RWPE2 (cell line): ENCODE results near the gene UBE3B.
"Not testable (repeated sequence)": the region's sequence is repeated elsewhere in the genome, so short reads cannot be mapped to it uniquely, and the experiment has no call there.

ENCODE experiments used
- ATAC-seq: fragments of 200-7000 bp; cut with Tn5 transposase; 3 replicates; pipeline ENCODE4 v1.9.1; 2021; ENCODE audit warnings: low read depth
- DNase-seq: peaks from one replicate; pipeline ENCODE4 v3.0.0-alpha.2; 2020; ENCODE audit warnings: low spot score
- H3K27ac ChIP-seq: fragments of 450-650 bp; 2 replicates; pipeline ENCODE4 v1.5.1; 2017; ENCODE audit warnings: mild to moderate bottlenecking; ENCODE audit not compliant: poor library complexity, severe bottlenecking
- H3K27me3 ChIP-seq: fragments of 250-450 bp; sonication (Bioruptor Pico); 2 replicates; pipeline ENCODE4 v1.5.1; 2021; ENCODE audit warnings: mild to moderate bottlenecking, moderate library complexity; ENCODE audit not compliant: insufficient read depth, poor library complexity, severe bottlenecking
- H3K36me3 ChIP-seq: fragments of 250-450 bp; sonication (Bioruptor Pico); 2 replicates; pipeline ENCODE4 v1.5.1; 2020; ENCODE audit warnings: low read depth, mild to moderate bottlenecking, moderate library complexity
- H3K4me1 ChIP-seq: fragments of 250-450 bp; sonication (Bioruptor Pico); 2 replicates; pipeline ENCODE4 v1.5.1; 2021; ENCODE audit warnings: mild to moderate bottlenecking, moderate library complexity; ENCODE audit not compliant: insufficient read depth, poor library complexity, severe bottlenecking
- H3K4me3 ChIP-seq: fragments of 250-450 bp; sonication (Bioruptor Pico); 2 replicates; pipeline ENCODE4 v1.5.1; 2021; ENCODE audit warnings: mild to moderate bottlenecking, moderate library complexity; ENCODE audit not compliant: severe bottlenecking
- H3K9me3 ChIP-seq: fragments of 250-450 bp; sonication (Bioruptor Pico); 2 replicates; pipeline ENCODE4 v1.5.1; 2021; ENCODE audit warnings: mild to moderate bottlenecking, moderate library complexity; ENCODE audit not compliant: severe bottlenecking
- CTCF ChIP-seq: fragments of 450-650 bp; IDR thresholded peaks from one replicate; pipeline ENCODE4 v1.5.1; 2017; ENCODE audit warnings: mild to moderate bottlenecking, moderate library complexity; ENCODE audit not compliant: poor library complexity, severe bottlenecking

Gene UBE3B

GRCh38 chr12:109439181-109439580, 38.3 kb upstream of the UBE3B start:
- H3K27ac ChIP-seq: no peak overlapping the region

GRCh38 chr12:109439951-109440350, 37.5 kb upstream of the UBE3B start:
- not testable (repeated sequence) for H3K9me3 ChIP-seq, H3K36me3 ChIP-seq, H3K27me3 ChIP-seq, H3K4me1 ChIP-seq, DNase-seq, H3K27ac ChIP-seq, H3K4me3 ChIP-seq, ATAC-seq

More at GRCh38 chr12:109439181-109439580, 38.3 kb upstream of the UBE3B start:
- Histone ChIP-seq H3K9me3 (no peaks in the 10 kb centered on the region), H3K4me1 (no peaks in the 10 kb centered on the region), H3K4me3 (no peak overlapping the region), H3K27me3 (no peaks in the 10 kb centered on the region), H3K36me3 (no peaks in the 10 kb centered on the region)
- TF ChIP-seq CTCF: no peak
- DNase-seq (no peak), ATAC-seq (no peak)

GRCh38 chr12:109440851-109441490, 36.5 kb upstream of the UBE3B start:
- H3K27me3 ChIP-seq: no peaks in the 10 kb centered on the region
- H3K36me3 ChIP-seq: peaks cover 8% of the 10 kb centered on the region
- H3K4me3 ChIP-seq: no peak overlapping the region
- no peak for TF ChIP-seq CTCF
- H3K9me3 ChIP-seq: no peaks in the 10 kb centered on the region
- H3K27ac ChIP-seq: no peak overlapping the region
- no peak for DNase-seq
- H3K4me1 ChIP-seq: no peaks in the 10 kb centered on the region
- no peak for ATAC-seq

- ATAC-seq: no peak; the same call in 2 of the 3 replicates
- Histone ChIP-seq H3K27me3 (no peaks in the 10 kb centered on the region), H3K4me3 (no peak overlapping the region), H3K36me3 (peaks cover 32% of the 10 kb centered on the region), H3K9me3 (no peaks in the 10 kb centered on the region), H3K4me1 (no peaks in the 10 kb centered on the region), H3K27ac (no peak overlapping the region)
- no peak for TF ChIP-seq CTCF
- DNase-seq: no peak
Observed at GRCh38 chr12:109443794-109444193, 33.6 kb upstream of the UBE3B start.

GRCh38 chr12:109444259-109444658, 33.2 kb upstream of the UBE3B start:
- Histone ChIP-seq H3K4me3 (no peak overlapping the region), H3K4me1 (no peaks in the 10 kb centered on the region), H3K9me3 (no peaks in the 10 kb centered on the region), H3K27ac (no peak overlapping the region), H3K36me3 (peaks cover 36% of the 10 kb centered on the region), H3K27me3 (no peaks in the 10 kb centered on the region)
- TF ChIP-seq CTCF: no peak
- no peak for ATAC-seq
- no peak for DNase-seq
